Urothelium cell line (cell line): ENCODE data around the gene EEPD1.

ENCODE experiments used
- DNase-seq: peaks from one replicate; pipeline ENCODE4 v3.0.0; 2011; ENCODE audit warnings: low spot score, mixed read lengths
- FAIRE-seq: peaks from 2 replicates; lab custom pipeline; 2011; peaks lifted over from hg19 to GRCh38; lab: Jason Lieb, UNC

EEPD1 gene

GRCh38 chr7:36296284-36296683 is 143.2 kb downstream of the EEPD1 start:
- DNase-seq: no peak
- FAIRE-seq: peak; percentile 20

GRCh38 chr7:36297364-36298009 is 144.4 kb downstream of the EEPD1 start:
- no peak for DNase-seq
- peak; percentile 86 for FAIRE-seq

GRCh38 chr7:36298106-36298505 is 145.1 kb downstream of the EEPD1 start:
- DNase-seq (no peak), FAIRE-seq (no peak)

GRCh38 chr7:36299223-36299774 is 146.2 kb downstream of the EEPD1 start:
- DNase-seq (no peak), FAIRE-seq (no peak)

- FAIRE-seq (no peak), DNase-seq (no peak)
Observed at GRCh38 chr7:36299823-36300341, 146.8 kb downstream of the EEPD1 start.

GRCh38 chr7:36300696-36301350 is 147.8 kb downstream of the EEPD1 start:
- FAIRE-seq: no peak
- DNase-seq: no peak

- no peak for DNase-seq
- FAIRE-seq: no peak
Observed at GRCh38 chr7:36301914-36302771, 149.1 kb downstream of the EEPD1 start.

GRCh38 chr7:36303202-36304098 is 150.4 kb downstream of the EEPD1 start:
- no peak for FAIRE-seq
- DNase-seq: peak; percentile 86

GRCh38 chr7:36304099-36304425 is 151.0 kb downstream of the EEPD1 start:
- peak; percentile 62 for FAIRE-seq
- DNase-seq: no peak

- no peak for FAIRE-seq
- DNase-seq: no peak
Observed at GRCh38 chr7:36305226-36305625, 152.2 kb downstream of the EEPD1 start.

- DNase-seq (no peak), FAIRE-seq (no peak)
Observed at GRCh38 chr7:36305648-36306047, 152.6 kb downstream of the EEPD1 start.

- DNase-seq (no peak), FAIRE-seq (no peak)
Observed at GRCh38 chr7:36306222-36306621, 153.2 kb downstream of the EEPD1 start.

- no peak for DNase-seq
- FAIRE-seq: peak; percentile 73
Observed at GRCh38 chr7:36306722-36307121, 153.7 kb downstream of the EEPD1 start.

GRCh38 chr7:36308031-36308430 is 155.0 kb downstream of the EEPD1 start:
- FAIRE-seq (no peak), DNase-seq (no peak)

GRCh38 chr7:36309301-36309700 is 156.2 kb downstream of the EEPD1 start:
- FAIRE-seq (no peak), DNase-seq (no peak)

GRCh38 chr7:36309716-36310115 is 156.7 kb downstream of the EEPD1 start:
- no peak for FAIRE-seq

GRCh38 chr7:36310897-36311296 is 157.8 kb downstream of the EEPD1 start:
- no peak for DNase-seq
- FAIRE-seq: no peak

More at GRCh38 chr7:36309716-36310115, 156.7 kb downstream of the EEPD1 start:
- DNase-seq: no peak

GRCh38 chr7:36311539-36311938 is 158.5 kb downstream of the EEPD1 start:
- DNase-seq: no peak
- FAIRE-seq: no peak

- DNase-seq: no peak
- no peak for FAIRE-seq
Observed at GRCh38 chr7:36312064-36312914, 159.2 kb downstream of the EEPD1 start.
